Coronary artery (tissue), 2 donors: ENCODE data around the gene APAF1.
"Not testable (repeated sequence)": the region's sequence is repeated elsewhere in the genome, so short reads cannot be mapped to it uniquely, and the experiment has no call there.

ENCODE experiments used
- DNase-seq: peaks from one replicate; pipeline ENCODE4 v3.0.0-alpha.2; 2017; ENCODE audit warnings: low spot score
- H3K27ac ChIP-seq, 2 donors: fragments of 200-600 bp; sonication (generic); one replicate each; pipeline ENCODE4 v1.5.1; 2016 to 2019
- H3K4me3 ChIP-seq: fragments of 200-600 bp; sonication (generic); 2 replicates; pipeline ENCODE4 v1.5.1; 2016; ENCODE audit warnings: mild to moderate bottlenecking, moderate library complexity
- TF ChIP-seq, protein P1 (sequence below): fragments of 200-600 bp; sonication (generic); IDR thresholded peaks from one replicate; pipeline ENCODE4 v1.5.1; 2019; ENCODE audit warnings: antibody characterized with exemption

APAF1 gene

GRCh38 chr12:98745578-98746391 is 100.7 kb downstream of the APAF1 start:
- DNase-seq, result no peak
- TF ChIP-seq, protein P1, sequence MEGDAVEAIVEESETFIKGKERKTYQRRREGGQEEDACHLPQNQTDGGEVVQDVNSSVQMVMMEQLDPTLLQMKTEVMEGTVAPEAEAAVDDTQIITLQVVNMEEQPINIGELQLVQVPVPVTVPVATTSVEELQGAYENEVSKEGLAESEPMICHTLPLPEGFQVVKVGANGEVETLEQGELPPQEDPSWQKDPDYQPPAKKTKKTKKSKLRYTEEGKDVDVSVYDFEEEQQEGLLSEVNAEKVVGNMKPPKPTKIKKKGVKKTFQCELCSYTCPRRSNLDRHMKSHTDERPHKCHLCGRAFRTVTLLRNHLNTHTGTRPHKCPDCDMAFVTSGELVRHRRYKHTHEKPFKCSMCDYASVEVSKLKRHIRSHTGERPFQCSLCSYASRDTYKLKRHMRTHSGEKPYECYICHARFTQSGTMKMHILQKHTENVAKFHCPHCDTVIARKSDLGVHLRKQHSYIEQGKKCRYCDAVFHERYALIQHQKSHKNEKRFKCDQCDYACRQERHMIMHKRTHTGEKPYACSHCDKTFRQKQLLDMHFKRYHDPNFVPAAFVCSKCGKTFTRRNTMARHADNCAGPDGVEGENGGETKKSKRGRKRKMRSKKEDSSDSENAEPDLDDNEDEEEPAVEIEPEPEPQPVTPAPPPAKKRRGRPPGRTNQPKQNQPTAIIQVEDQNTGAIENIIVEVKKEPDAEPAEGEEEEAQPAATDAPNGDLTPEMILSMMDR, result no peak
- no peak overlapping the region for H3K27ac ChIP-seq
- H3K4me3 ChIP-seq, result peak overlapping the region; percentile 77

DNA sequence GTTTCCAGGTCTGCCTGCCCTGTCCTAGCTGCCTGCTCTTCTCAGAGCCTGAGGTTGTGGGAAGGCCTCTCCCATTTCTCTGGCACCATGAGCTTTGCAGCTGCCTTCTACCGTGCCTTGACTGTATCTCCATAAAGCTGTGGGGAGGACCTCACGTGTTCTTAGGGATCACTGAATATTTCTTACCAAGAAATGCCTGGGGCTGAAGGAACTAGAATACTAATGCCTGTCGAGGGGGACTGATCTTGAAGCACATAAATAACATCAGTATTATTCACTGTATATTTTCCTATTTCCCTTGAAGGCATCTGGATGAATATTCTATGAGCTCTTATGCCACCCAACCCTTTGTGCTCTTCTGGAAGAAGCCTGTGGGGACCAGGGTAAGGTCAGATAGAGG is 103.4 kb downstream of the APAF1 start:
- TF ChIP-seq, protein P1, result no peak
- no peak overlapping the region for H3K4me3 ChIP-seq
- no peak overlapping the region for H3K27ac ChIP-seq
- no peak for DNase-seq

- Histone ChIP-seq H3K4me3 (no peak overlapping the region), H3K27ac (no peak overlapping the region)
- no peak for DNase-seq
- TF ChIP-seq, protein P1, result no peak
Observed at GRCh38 chr12:98750511-98750910, 105.4 kb downstream of the APAF1 start.

- TF ChIP-seq, protein P1, result no peak
- no peak overlapping the region for H3K4me3 ChIP-seq
- no peak overlapping the region for H3K27ac ChIP-seq
- no peak for DNase-seq
Observed at GRCh38 chr12:98751580-98752115, 106.6 kb downstream of the APAF1 start.

- TF ChIP-seq, protein P1, result no peak
- Histone ChIP-seq H3K4me3 (no peak overlapping the region), H3K27ac (no peak overlapping the region)
- no peak for DNase-seq
Observed at GRCh38 chr12:98752726-98753125, 107.6 kb downstream of the APAF1 start.

- no peak for DNase-seq
- no peak overlapping the region for H3K27ac ChIP-seq
- TF ChIP-seq, protein P1, result no peak
- H3K4me3 ChIP-seq, result no peak overlapping the region
Observed at GRCh38 chr12:98754095-98754494, 109.0 kb downstream of the APAF1 start.

DNA sequence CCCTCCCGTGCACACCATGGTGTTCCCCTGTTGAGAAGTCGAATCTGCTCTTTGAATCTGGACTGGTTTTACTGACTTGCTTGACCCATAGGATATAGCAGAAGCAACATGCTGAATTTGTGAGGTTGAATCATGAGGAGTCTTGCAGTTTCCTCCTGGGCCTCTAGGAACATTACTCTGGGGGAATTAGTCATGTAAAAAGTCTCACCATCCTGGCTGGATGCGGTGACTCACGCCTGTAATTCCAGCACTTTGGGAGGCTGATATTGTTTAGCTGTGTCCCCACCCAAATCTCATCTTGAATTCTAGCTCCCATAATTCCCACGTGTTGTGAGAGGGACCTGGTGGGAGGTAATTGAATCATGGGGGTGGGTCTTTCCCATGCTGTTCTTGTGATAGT is 110.8 kb downstream of the APAF1 start:
- H3K27ac ChIP-seq, DNase-seq, H3K4me3 ChIP-seq: not testable (repeated sequence)
